Mesenteric fat pad (tissue), 1 donor: ENCODE data around the gene TMEM53. TPM values are rescaled to one million over a fixed set of nuclear protein-coding genes. Genes with fewer than 3 reads are reported as not detected.

Experiments used
- DNase-seq: peaks from one replicate; pipeline ENCODE4 v3.0.0-alpha.2; 2020; ENCODE audit warnings: low spot score
- total RNA-seq: library from RNA; stranded (reverse); fragmentation: NEBNext Ultra II Directional; extraction: Animal tissue kit (Norgen Biotek cat#: 25700); gene quantifications from one replicate; pipeline ENCODE4 v1.2.1, GENCODE V29; 2021
- donor health status: DM: yes; HTN: yes; CAD: no.

The TMEM53 gene
- total RNA-seq, 1 donor from 2014 or later = 16.8 TPM

GRCh38 chr1:44606701-44607281, 67.5 kb downstream of the TMEM53 start:
- DNase-seq = no peak

- no peak for DNase-seq
Measured at GRCh38 chr1:44605914-44606615, 68.2 kb downstream of the TMEM53 start.

GRCh38 chr1:44604157-44604955, 69.9 kb downstream of the TMEM53 start:
- no peak for DNase-seq

- DNase-seq = no peak
Measured at GRCh38 chr1:44603718-44604117, 70.6 kb downstream of the TMEM53 start.

Other genes starting within 250 kb of the TMEM53 start
- gene ARMH1, start 233 bp upstream of the TMEM53 start, total RNA-seq = 1.9 TPM
- gene RNU5D-1, start 56.7 kb upstream of the TMEM53 start, total RNA-seq = not detected
- gene KIF2C, start 65.4 kb upstream of the TMEM53 start, total RNA-seq = 0.26 TPM
- 1,343 TPM for gene RPS8, start 101.1 kb upstream of the TMEM53 start, total RNA-seq
- gene BEST4, start 113.7 kb upstream of the TMEM53 start, total RNA-seq = 0.19 TPM
- gene PLK3, start 125.9 kb upstream of the TMEM53 start, total RNA-seq = 78.0 TPM
- not detected for gene DYNLT4, start 132.9 kb upstream of the TMEM53 start, total RNA-seq
- gene BTBD19, start 134.0 kb upstream of the TMEM53 start, total RNA-seq = 26.1 TPM
- gene PTCH2, start 168.8 kb upstream of the TMEM53 start, total RNA-seq = 0.93 TPM